22Rv1 (cell line): ENCODE data around the gene HLA-DQB1.
"Not testable (repeated sequence)": the region's sequence is repeated elsewhere in the genome, so short reads cannot be mapped to it uniquely, and the experiment has no call there.

Source experiments
- H3K27ac ChIP-seq: fragments of 450-650 bp; 2 replicates; pipeline ENCODE4 v1.5.1; 2017
- ZFX ChIP-seq: fragments of 450-650 bp; IDR thresholded peaks from 2 replicates; pipeline ENCODE4 v1.6.1; 2017; ENCODE audit warnings: antibody characterized with exemption, borderline replicate concordance
- TF ChIP-seq, protein P1 (sequence below): fragments of 450-650 bp; IDR thresholded peaks from 2 replicates; pipeline ENCODE4 v1.5.1; 2017; ENCODE audit warnings: mild to moderate bottlenecking

The HLA-DQB1 gene

DNA sequence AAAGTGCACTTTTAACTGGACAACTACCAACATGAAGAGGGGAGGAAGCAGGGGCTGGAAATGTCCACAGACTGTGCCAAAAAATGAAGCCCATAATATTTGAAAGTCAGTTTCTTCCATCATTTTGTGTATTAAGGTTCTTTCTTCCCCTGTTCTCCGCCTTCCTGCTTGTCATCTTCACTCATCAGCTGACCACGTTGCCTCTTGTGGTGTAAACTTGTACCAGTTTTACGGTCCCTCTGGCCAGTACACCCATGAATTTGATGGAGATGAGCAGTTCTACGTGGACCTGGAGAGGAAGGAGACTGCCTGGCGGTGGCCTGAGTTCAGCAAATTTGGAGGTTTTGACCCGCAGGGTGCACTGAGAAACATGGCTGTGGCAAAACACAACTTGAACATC is 25.3 kb downstream of the HLA-DQB1 start:
- H3K27ac ChIP-seq, result no peak overlapping the region
- no peak for TF ChIP-seq ZFX
- TF ChIP-seq, protein P1, sequence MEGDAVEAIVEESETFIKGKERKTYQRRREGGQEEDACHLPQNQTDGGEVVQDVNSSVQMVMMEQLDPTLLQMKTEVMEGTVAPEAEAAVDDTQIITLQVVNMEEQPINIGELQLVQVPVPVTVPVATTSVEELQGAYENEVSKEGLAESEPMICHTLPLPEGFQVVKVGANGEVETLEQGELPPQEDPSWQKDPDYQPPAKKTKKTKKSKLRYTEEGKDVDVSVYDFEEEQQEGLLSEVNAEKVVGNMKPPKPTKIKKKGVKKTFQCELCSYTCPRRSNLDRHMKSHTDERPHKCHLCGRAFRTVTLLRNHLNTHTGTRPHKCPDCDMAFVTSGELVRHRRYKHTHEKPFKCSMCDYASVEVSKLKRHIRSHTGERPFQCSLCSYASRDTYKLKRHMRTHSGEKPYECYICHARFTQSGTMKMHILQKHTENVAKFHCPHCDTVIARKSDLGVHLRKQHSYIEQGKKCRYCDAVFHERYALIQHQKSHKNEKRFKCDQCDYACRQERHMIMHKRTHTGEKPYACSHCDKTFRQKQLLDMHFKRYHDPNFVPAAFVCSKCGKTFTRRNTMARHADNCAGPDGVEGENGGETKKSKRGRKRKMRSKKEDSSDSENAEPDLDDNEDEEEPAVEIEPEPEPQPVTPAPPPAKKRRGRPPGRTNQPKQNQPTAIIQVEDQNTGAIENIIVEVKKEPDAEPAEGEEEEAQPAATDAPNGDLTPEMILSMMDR, result no peak

DNA sequence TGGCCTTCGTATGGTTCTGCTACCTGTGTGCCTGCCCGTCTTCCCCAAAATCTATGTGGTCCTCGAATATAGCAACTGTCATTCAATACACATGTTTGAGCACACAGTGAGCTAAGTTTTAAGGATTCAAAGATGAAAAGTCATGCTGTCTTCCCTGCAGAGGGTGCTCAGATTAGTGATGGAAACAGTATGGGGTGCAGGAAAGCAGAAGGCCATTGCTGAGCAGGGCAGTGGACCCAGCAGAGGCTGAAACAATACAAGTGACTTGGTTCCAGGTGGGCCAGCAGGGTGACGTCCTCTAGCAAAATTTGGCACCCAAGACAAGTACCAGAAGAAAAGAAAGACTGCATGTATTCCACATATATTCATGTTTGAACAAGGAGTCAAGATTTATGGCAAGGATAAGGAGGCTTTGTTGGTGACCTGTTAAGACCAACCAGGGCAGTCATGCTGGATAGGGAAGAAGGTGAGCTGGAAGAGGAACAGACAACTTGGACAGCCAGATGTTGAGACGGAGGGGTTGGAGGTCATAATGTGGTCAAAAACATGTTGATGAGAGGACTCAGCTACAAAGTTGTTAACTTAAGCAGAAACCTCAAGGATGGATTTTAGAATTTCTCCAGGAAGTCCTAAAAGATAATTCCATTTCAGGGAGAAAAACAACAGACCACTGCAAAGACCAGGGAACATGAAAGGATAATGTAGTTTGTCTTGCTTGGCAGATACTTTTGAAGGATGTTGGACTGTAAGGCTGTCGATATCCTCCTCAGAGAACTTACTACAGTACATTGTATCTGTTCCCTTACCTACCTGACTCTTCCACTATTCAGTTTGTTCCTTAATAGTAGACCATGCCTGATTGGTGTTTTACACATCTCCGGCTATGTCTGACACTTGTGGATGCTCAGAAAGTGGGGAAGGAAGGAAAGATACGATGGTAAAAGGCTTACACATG is 26.7 kb downstream of the HLA-DQB1 start:
- TF ChIP-seq ZFX, result no peak
- TF ChIP-seq, protein P1, result no peak
- no peak overlapping the region for H3K27ac ChIP-seq

DNA sequence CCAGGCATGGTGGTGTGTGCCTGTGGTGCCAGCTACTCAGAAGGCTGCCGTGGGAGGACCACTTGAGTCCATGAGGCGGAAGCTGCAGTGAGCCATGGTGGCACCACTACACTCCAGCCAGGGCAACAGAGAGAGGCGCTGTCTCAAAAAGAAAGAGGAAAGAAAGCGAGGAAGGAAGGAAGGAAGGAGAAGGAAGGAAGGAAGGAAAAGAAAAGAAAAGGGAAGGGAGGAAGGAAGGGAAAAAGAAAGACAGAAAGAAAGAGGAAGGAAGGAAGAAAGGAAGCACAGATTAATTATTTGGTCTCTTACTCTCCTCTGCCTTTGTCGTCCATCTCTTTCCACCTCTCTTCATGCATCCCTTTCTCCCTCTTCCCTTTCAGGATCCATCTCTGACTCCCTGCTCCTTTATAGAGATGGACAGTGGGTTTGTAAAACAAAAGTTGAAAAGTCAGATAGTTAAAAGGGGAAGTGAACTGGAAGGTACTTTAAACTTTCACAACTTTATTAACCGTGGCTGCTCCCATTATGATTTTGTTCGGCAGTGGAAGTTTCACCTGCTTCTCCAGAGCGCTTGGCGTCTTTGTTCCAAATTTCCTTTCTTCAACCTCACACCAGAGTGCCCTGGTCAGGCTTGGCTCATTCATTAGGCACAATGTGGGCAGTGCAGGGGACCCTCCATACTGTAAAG is 27.8 kb downstream of the HLA-DQB1 start:
- no peak overlapping the region for H3K27ac ChIP-seq
- no peak for TF ChIP-seq ZFX
- TF ChIP-seq, protein P1, result no peak

DNA sequence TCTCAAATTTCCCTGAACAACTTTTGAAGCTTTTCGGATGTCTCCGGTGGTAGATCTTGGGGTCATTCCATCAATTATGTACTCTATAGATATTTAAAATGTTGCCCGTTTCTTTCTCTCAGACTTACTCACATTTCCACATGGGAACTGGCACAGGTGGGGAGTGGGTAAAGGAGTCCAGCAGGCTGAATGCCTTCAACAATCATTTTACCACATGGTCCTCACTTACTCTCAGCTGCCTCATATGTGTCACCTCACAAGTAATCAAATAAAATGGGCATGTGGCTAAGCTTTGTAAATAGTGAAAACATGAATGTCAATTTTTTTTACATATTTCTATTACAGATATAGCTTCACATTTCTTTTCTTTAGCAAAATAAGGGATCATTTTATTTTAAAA is 28.6 kb downstream of the HLA-DQB1 start:
- no peak for TF ChIP-seq ZFX
- TF ChIP-seq, protein P1, result no peak

DNA sequence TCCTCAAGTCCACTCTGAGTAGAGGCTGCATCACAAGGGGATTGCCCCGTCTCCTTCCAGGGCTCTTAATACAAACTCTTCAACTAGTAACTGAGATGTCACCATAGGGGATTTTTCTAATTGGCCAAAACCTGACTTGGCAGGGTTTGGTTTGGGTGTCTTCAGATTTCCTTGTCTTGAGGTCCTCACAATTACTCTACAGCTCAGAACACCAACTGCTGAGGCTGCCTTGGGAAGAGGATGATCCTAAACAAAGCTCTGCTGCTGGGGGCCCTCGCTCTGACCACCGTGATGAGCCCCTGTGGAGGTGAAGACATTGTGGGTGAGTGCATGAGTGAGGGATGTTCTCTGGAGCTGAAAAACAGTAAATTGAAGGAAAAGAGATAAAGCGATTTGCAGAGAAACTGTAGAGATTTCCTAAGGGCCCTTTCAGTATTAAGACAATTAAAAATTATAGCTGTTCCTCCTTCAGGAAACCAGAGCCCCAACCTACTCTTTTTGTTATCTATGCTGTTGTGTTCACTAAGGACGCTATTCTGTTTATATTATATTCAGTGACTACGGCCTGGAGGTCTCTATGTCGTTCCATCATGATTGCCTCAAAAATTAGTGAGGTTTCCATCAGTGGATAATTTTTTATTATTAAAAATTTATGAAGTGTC is 29.1 kb downstream of the HLA-DQB1 start, which contains the start of gene HLA-DQA1:
TSS of gene HLA-DQA1 (plus strand) at position 188 of the 662 bp plus-strand sequence. CDS start at position 241, 53 bp downstream.
- TF ChIP-seq, protein P1, result no peak
- TF ChIP-seq ZFX, result no peak
- no peak within 1 kb of the TSS for H3K27ac ChIP-seq

More for the DNA sequence above, 28.6 kb downstream of the HLA-DQB1 start:
- H3K27ac ChIP-seq, result no peak overlapping the region

DNA sequence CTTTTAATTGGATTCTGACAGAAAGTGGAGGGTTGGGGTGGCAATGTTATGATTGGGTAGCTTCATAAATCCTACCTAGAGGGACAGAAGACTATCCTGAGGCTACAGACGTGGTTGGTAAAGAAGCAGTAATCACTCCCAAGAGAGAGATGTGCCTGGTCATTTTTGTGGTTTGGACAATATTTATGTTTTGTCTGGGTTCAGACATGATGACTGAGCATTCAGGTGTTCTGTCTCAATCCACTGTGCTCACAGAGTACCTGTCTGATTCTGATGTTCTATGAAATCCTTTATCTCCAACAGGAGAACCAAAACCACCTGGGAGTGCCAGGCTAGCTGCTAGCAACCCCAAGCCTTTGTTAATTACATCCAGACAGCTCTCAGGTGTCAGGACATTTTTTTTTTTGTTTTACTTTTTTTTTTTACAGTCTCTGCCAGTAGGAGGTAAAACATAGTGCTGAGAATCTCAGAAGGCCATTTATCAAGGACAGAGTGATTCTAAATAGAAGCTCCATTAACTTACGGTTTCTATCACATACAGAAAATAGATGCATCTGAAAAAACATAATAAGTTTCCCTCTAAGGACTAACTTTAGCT is 30.8 kb downstream of the HLA-DQB1 start:
- no peak overlapping the region for H3K27ac ChIP-seq
- no peak for TF ChIP-seq ZFX
- TF ChIP-seq, protein P1, result no peak

DNA sequence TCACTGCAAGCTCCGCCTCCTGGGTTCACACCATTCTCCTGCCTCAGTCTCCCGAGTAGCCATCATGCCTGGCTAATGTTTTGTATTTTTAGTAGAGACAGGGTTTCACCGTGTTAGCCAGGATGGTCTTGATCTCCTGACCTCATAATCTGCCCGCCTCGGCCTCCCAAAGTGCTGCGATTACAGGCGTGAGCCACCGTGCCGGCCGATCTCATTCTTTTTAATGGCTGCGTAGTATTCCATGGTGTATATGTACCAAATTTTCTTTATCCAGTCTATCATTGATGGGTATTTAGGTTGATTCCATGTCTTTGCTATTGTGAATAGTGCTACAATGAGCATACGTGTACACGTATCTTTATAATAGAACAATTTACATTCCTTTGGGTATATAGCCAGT is 36.7 kb downstream of the HLA-DQB1 start:
- not testable (repeated sequence) for H3K27ac ChIP-seq
